Activated CD4-positive, alpha-beta memory T cell treated with anti-CD3 and anti-CD28 coated beads, Interleukin-2, amount 10 ng/mL, durations not matched to agents 7 days and 5 days (primary cell): ENCODE measurements around the gene PPT2. TPM values are rescaled to one million over a fixed set of nuclear protein-coding genes. Genes with fewer than 3 reads are reported as not detected.

Source experiments
- CTCF ChIA-PET: fragments of 350-600 bp; sonication (Branson Sonifier 250); formaldehyde crosslinking; loops from one replicate; lab custom pipeline; 2021; ENCODE audit warnings: antibody characterized with exemption, inconsistent platforms; lab: Charles Lee
- POLR2A ChIA-PET: fragments of 350-600 bp; sonication (Branson Sonifier 250); formaldehyde crosslinking; loops from one replicate; lab custom pipeline; 2021; ENCODE audit warnings: antibody characterized with exemption; lab: Charles Lee
- DNase-seq: peaks from one replicate; pipeline ENCODE4 v3.0.0-alpha.2; 2020
- H3K27ac Mint-ChIP-seq: one replicate; pipeline ENCODE4 v1.8.0; 2021; ENCODE audit warnings: mild to moderate bottlenecking, mixed read lengths
- H3K27me3 Mint-ChIP-seq: one replicate; pipeline ENCODE4 v1.8.0; 2021; ENCODE audit warnings: mixed read lengths
- H3K36me3 Mint-ChIP-seq: one replicate; pipeline ENCODE4 v1.8.0; 2021; ENCODE audit warnings: low read depth, mixed read lengths
- H3K4me1 Mint-ChIP-seq: one replicate; pipeline ENCODE4 v1.8.0; 2021; ENCODE audit warnings: mixed read lengths
- H3K4me3 Mint-ChIP-seq: one replicate; pipeline ENCODE4 v1.8.0; 2021; ENCODE audit warnings: mild to moderate bottlenecking, mixed read lengths
- H3K9me3 Mint-ChIP-seq: one replicate; pipeline ENCODE4 v1.8.0; 2021; ENCODE audit warnings: mixed read lengths
- total RNA-seq, 2 experiments: library from RNA; stranded (reverse); gene quantifications; one replicate each; pipeline ENCODE4 v1.2.3, GENCODE V29; 2021

Gene PPT2
- total RNA-seq, 2 experiments from 2014 or later = 8.3 to 9.4 TPM

DNA sequence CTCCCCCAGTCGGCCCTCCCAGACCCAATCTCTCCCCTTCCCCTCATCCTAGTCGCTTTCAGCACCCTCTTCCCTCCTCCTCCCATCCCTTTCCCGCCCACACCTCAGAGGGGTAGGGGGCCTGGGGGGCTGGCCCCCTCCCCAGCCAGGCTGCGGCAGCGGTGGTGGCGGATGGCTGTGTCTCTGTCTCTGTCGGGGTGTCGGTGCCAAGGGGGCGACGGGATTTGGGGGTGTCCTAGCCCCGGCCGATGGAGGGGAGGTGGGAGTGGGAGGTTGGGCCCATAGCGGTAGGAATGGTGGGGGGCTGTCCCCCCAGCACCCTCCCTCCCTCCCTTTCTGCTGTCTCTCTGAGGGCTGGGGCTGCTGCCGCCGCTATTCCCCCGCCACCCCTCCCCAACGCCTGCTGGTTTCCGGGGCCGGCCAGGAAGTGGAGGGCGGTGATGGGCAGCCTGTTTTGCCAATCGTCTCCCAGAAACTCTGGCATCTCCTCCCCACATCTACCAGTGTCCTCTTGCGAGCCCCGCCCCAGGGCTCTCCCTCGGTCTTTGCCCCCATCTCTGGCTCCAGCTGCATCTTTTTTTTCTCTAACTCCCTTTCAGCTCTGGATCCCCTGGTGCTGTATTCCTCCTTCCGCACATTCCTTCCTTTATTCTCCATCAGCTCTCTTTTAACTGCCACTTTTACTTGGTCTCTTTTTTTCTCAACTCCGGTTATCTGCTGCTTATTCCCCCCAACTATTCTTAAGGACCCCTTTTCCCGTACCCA is 22.0 kb downstream of the PPT2 start, which contains the start of gene AGPAT1:
AGPAT1 (minus strand) TSS at position 374 of the 765 bp plus-strand sequence. CDS start 4,588 bp downstream, outside the sequence.
- peak within 1 kb of the TSS; percentile 91 for H3K4me3 Mint-ChIP-seq
- no peaks in the 10 kb centered on the region for H3K27me3 Mint-ChIP-seq
- DNase-seq = peak; percentile 97
- H3K9me3 Mint-ChIP-seq = no peaks in the 10 kb centered on the region
- H3K4me1 Mint-ChIP-seq = peaks cover 68% of the 10 kb centered on the region
- ChIA-PET CTCF (interaction anchor here (0.5 to 2.4 kb wide), 3 partner anchors 17 to 202 kb away, joined by 3 to 20 read pairs (median 3); partner anchors contain the start of gene GPSM3), POLR2A (interaction anchor here (0.6 to 8.0 kb wide), 4 partner anchors 15 to 796 kb away, joined by 3 to 155 read pairs (median 18); partner anchors contain the start of genes ATF6B, FKBPL, GPSM3 and PBX2)
- peaks cover 23% of the 10 kb centered on the region for H3K36me3 Mint-ChIP-seq
- H3K27ac Mint-ChIP-seq = peak within 1 kb of the TSS; percentile 90

DNA sequence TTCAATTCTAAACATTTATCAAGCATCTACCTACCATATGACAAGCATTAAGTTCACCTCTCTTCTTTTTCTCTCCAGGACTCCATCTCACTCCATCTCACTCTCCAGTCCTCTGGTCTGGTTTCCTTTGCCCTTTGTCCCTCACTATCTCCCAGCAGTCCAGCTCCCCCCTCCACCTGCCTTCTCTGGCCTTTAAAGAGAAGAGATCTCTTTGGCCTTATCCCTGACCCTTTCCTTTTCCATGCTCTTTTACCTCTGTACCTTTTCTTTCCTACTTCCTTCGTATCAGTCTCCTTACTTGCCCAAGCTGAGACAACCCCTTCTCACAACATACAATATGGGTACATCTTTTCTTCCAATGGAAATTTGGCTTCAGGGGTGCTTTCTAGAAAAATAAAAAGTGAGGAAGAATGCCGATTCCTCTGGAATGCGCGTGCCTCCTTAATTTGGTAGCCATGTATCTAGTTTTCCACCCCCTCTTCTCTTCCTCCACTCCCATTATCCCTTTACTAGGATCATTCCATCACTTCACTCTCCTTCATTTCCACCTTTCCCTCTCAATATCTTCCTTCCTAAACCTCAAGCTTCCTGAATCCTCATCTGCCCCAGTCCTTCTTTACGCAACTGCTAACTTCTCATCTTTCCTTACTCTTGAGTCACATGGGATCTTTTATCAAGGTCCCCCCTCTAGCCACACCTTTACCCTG is 22.7 kb downstream of the PPT2 start:
- CTCF ChIA-PET = interaction anchor here (0.5 to 2.4 kb wide), 3 partner anchors 16 to 203 kb away, joined by 3 to 20 read pairs (median 3); partner anchors contain the start of gene GPSM3
- DNase-seq = no peak
- H3K4me3 Mint-ChIP-seq = peak overlapping the region; percentile 91
- no peaks in the 10 kb centered on the region for H3K9me3 Mint-ChIP-seq
- POLR2A ChIA-PET = interaction anchor here (0.6 to 8.0 kb wide), 8 partner anchors 15 to 795 kb away, joined by 3 to 155 read pairs (median 4); partner anchors contain the start of genes ATF6B, DXO, FKBPL and GPSM3
- no peaks in the 10 kb centered on the region for H3K27me3 Mint-ChIP-seq
- peaks cover 66% of the 10 kb centered on the region for H3K4me1 Mint-ChIP-seq
- H3K27ac Mint-ChIP-seq = peak overlapping the region; percentile 90
- peaks cover 27% of the 10 kb centered on the region for H3K36me3 Mint-ChIP-seq

DNA sequence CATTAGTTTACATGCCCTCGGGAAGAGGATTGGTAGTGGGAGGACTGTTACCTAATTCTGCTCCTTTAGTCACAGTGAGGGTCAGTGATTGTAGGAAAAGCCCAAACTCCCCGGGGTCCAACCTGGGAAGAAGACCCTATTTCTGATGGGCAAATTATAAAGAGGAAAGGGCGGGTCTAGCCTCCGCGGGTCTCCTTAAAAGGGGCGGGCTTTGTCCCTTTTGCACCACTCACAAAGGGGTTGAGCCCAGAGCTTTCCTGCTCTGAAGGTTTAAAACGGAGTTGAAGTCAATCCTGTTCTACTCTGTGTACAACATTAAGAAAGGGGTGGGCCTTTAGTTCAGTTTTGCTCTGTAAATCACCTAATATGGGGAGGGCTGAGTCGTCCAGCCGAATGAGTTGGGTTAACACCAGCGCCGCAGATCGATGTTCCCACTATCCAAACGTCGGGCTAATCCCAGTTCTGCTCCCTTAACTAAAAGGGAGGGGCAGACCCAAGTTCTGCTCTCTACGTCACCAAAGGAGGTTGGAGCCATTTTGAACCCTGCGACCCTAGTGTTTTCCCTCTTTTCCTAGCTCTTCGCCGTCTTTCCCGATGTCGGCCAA is 23.3 kb downstream of the PPT2 start:
- DNase-seq = peak; percentile 50
- CTCF ChIA-PET = interaction anchor here (1.0 to 2.4 kb wide), 2 partner anchors 18 to 22 kb away, joined by 4 to 20 read pairs; no protein-coding TSS in a partner anchor
- Mint-ChIP-seq H3K27ac (peak overlapping the region; percentile 90), H3K4me3 (peak overlapping the region; percentile 91), H3K4me1 (peaks cover 66% of the 10 kb centered on the region), H3K27me3 (no peaks in the 10 kb centered on the region), H3K36me3 (peaks cover 27% of the 10 kb centered on the region), H3K9me3 (no peaks in the 10 kb centered on the region)
- POLR2A ChIA-PET = interaction anchor here (0.6 to 8.0 kb wide), 9 partner anchors 12 to 795 kb away, joined by 3 to 155 read pairs (median 3); partner anchors contain the start of genes ATF6B, DDX39B, DXO and EGFL8

- Mint-ChIP-seq H3K27me3 (no peaks in the 10 kb centered on the region), H3K4me1 (peaks cover 62% of the 10 kb centered on the region), H3K36me3 (peaks cover 31% of the 10 kb centered on the region), H3K9me3 (no peaks in the 10 kb centered on the region), H3K4me3 (peak within 1 kb of the TSS; percentile 91), H3K27ac (peak within 1 kb of the TSS; percentile 90)
- ChIA-PET POLR2A (interaction anchor here (0.6 to 8.0 kb wide), 9 partner anchors 13 to 698 kb away, joined by 3 to 155 read pairs (median 3); partner anchors contain the start of genes ATF6B, DDX39B, DXO and EGFL8), CTCF (interaction anchor here (1.0 to 2.4 kb wide), 3 partner anchors 18 to 23 kb away, joined by 4 to 20 read pairs (median 12); no protein-coding TSS in a partner anchor)
- peak; percentile 95 for DNase-seq
Observed at GRCh38 chr6:32177788-32178546, 24.0 kb downstream of the PPT2 start, which contains the start of gene RNF5. Gene RNF5, plus strand, starts transcription at chr6:32178405. Its CDS starts 107 bp downstream, at chr6:32178512.

DNA sequence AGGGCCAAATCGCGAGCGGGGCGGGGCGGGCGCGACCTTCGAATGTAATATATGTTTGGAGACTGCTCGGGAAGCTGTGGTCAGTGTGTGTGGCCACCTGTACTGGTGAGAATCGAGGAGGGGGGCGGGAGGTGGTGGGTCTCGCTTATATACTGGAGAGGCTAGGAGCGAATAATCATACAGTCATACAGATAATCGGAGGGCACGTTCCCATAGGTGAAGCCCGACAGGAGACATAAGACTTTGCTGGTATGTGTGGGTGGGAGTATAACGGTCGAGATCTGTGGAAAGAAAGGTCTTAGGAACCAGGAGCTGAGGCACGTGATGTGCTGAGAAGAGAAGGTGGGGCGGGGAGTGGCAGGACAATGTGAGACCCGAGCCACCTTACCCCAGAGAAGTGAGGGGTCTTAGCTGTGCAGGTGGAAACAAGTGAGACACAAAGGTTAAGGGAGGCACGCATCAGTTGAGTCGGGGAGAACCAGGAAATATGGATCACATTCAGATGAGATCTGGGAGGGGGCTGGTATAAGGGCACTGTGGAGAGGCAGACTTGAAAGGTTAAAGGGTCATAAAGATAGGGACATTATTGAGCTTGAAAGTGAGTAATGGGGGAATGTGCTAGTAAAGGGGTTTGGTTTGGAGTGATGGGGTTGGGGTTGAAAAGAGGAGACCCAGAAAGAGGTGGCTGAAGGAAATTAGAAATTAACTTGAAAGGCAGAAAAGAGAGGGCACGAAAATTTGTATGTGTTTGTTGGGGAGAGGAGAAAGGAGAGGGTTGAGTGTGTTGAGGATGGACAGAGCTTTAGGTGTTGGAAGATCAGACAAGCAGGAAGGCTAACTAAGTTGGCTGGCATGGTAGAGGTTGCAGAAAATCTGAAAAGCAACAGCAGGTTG is 24.9 kb downstream of the PPT2 start:
- Mint-ChIP-seq H3K27me3 (no peaks in the 10 kb centered on the region), H3K9me3 (no peaks in the 10 kb centered on the region), H3K4me3 (peak overlapping the region; percentile 91), H3K4me1 (peaks cover 54% of the 10 kb centered on the region), H3K27ac (peak overlapping the region; percentile 90), H3K36me3 (peaks cover 37% of the 10 kb centered on the region)
- DNase-seq = no peak
- POLR2A ChIA-PET = interaction anchor here (1.4 to 8.0 kb wide), 3 partner anchors 12 to 666 kb away, joined by 3 to 155 read pairs (median 31); partner anchors contain the start of genes ATF6B, FKBPL, GPSM3 and PBX2
- CTCF ChIA-PET = interaction anchor here (1.4 to 1.8 kb wide), 3 partner anchors 11 to 17 kb away, joined by 6 to 12 read pairs (median 8); partner anchors contain the start of genes GPSM3 and PBX2

DNA sequence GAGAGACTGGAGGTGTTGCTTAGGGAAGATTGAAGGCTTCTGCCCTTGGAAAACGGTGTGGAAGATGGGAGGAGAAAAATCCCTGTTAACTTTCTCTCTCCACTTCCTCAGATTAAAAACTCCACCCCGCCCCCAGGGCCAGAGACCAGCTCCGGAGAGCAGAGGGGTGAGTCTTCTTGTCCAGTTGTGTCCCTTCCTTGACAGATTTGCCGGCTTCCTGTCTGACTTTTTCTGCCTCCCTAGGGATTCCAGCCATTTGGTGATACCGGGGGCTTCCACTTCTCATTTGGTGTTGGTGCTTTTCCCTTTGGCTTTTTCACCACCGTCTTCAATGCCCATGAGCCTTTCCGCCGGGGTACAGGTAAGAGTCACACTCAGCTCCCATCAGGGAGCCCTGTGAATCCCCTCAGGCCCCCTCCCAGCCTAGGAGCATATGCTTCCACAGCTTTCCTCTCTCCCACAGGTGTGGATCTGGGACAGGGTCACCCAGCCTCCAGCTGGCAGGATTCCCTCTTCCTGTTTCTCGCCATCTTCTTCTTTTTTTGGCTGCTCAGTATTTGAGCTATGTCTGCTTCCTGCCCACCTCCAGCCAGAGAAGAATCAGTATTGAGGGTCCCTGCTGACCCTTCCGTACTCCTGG is 25.9 kb downstream of the PPT2 start:
- Mint-ChIP-seq H3K4me1 (peaks cover 46% of the 10 kb centered on the region), H3K36me3 (peaks cover 43% of the 10 kb centered on the region), H3K27me3 (no peaks in the 10 kb centered on the region), H3K27ac (peak overlapping the region; percentile 90), H3K9me3 (no peaks in the 10 kb centered on the region), H3K4me3 (peak overlapping the region; percentile 34)
- ChIA-PET POLR2A (interaction anchor here (1.4 to 8.0 kb wide), 3 partner anchors 11 to 665 kb away, joined by 3 to 155 read pairs (median 31); partner anchors contain the start of genes ATF6B, FKBPL, GPSM3 and PBX2), CTCF (interaction anchor here (1.4 to 1.8 kb wide), 3 partner anchors 10 to 16 kb away, joined by 6 to 12 read pairs (median 8); partner anchors contain the start of genes GPSM3 and PBX2)
- DNase-seq = no peak

DNA sequence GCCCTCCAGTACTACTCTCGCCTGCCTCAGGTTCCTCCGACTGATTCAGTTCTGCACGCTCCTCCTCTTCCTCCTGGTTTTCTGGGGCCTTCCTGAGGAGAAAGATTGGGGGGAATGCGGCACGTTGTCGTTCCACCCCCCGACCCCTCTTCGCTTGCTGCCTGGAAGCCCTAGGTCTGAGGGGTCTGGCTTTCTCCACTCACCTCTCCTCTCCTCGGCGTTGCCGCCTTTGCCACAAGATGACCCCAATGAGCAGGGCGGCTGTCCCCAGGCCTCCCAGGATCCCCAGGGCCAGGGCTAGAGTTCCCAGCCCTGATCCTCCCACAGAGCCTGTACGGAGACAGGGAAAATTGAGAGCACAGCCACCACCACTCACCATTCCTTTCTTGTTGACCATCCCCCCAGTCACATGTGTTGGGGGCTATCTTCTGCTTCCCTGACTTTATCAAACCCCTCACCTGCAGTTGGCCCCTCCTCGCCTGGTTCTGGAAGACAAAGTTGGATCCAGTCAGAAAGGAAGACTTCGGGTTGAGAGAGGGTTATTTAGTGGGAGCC is 27.3 kb downstream of the PPT2 start:
- Mint-ChIP-seq H3K36me3 (peaks cover 52% of the 10 kb centered on the region), H3K27me3 (no peaks in the 10 kb centered on the region), H3K4me3 (no peak overlapping the region), H3K27ac (no peak overlapping the region), H3K9me3 (no peaks in the 10 kb centered on the region), H3K4me1 (peaks cover 48% of the 10 kb centered on the region)
- no peak for DNase-seq
- POLR2A ChIA-PET = interaction anchor here (8.0 kb wide), 1 partner anchor 10 kb away, joined by 155 read pairs; the partner anchor contains the start of genes GPSM3 and PBX2
- CTCF ChIA-PET = interaction anchor here (1.2 kb wide), 1 partner anchor 14 kb away, joined by 4 read pairs; no protein-coding TSS in a partner anchor

GRCh38 chr6:32181915-32182529 is 28.1 kb downstream of the PPT2 start:
- Mint-ChIP-seq H3K27ac (no peak overlapping the region), H3K4me3 (no peak overlapping the region)

GRCh38 chr6:32182555-32182981 is 28.6 kb downstream of the PPT2 start:
- H3K36me3 Mint-ChIP-seq = peaks cover 65% of the 10 kb centered on the region
- CTCF ChIA-PET = interaction anchor here (0.6 to 1.2 kb wide), 2 partner anchors 13 to 63 kb away, joined by 3 to 4 read pairs; no protein-coding TSS in a partner anchor
- H3K4me1 Mint-ChIP-seq = peaks cover 48% of the 10 kb centered on the region
- H3K27me3 Mint-ChIP-seq = no peaks in the 10 kb centered on the region
- H3K4me3 Mint-ChIP-seq = no peak overlapping the region
- DNase-seq = no peak
- peak overlapping the region; percentile 23 for H3K27ac Mint-ChIP-seq
- H3K9me3 Mint-ChIP-seq = no peaks in the 10 kb centered on the region
- POLR2A ChIA-PET = interaction anchor here (8.0 kb wide), 1 partner anchor 9 kb away, joined by 155 read pairs; the partner anchor contains the start of genes GPSM3 and PBX2

More at GRCh38 chr6:32181915-32182529, 28.1 kb downstream of the PPT2 start:
- H3K27me3 Mint-ChIP-seq = no peaks in the 10 kb centered on the region
- ChIA-PET CTCF (interaction anchor here (1.2 kb wide), 1 partner anchor 13 kb away, joined by 4 read pairs; no protein-coding TSS in a partner anchor), POLR2A (interaction anchor here (8.0 kb wide), 1 partner anchor 9 kb away, joined by 155 read pairs; the partner anchor contains the start of genes GPSM3 and PBX2)
- H3K9me3 Mint-ChIP-seq = no peaks in the 10 kb centered on the region
- peaks cover 48% of the 10 kb centered on the region for H3K4me1 Mint-ChIP-seq
- H3K36me3 Mint-ChIP-seq = peaks cover 60% of the 10 kb centered on the region
- no peak for DNase-seq
